D721Med (cell line): ENCODE results near the gene NELFB.

Experiments used
- DNase-seq: peaks from one replicate; pipeline ENCODE4 v3.0.0; 2011; ENCODE audit warnings: low spot score; ENCODE audit not compliant: insufficient read length
- FAIRE-seq: peaks from 2 replicates; lab custom pipeline; 2011; peaks lifted over from hg19 to GRCh38; lab: Jason Lieb, UNC
- TF ChIP-seq, protein P1 (sequence below): IDR thresholded peaks from 2 replicates; pipeline ENCODE4 v1.5.1; 2012; ENCODE audit warnings: mild to moderate bottlenecking, control low read depth; ENCODE audit not compliant: insufficient read depth; ENCODE audit errors: missing control alignments

The NELFB gene

GRCh38 chr9:137215196-137215986 is 39.7 kb upstream of the NELFB start:
- FAIRE-seq, result no peak
- TF ChIP-seq, protein P1, sequence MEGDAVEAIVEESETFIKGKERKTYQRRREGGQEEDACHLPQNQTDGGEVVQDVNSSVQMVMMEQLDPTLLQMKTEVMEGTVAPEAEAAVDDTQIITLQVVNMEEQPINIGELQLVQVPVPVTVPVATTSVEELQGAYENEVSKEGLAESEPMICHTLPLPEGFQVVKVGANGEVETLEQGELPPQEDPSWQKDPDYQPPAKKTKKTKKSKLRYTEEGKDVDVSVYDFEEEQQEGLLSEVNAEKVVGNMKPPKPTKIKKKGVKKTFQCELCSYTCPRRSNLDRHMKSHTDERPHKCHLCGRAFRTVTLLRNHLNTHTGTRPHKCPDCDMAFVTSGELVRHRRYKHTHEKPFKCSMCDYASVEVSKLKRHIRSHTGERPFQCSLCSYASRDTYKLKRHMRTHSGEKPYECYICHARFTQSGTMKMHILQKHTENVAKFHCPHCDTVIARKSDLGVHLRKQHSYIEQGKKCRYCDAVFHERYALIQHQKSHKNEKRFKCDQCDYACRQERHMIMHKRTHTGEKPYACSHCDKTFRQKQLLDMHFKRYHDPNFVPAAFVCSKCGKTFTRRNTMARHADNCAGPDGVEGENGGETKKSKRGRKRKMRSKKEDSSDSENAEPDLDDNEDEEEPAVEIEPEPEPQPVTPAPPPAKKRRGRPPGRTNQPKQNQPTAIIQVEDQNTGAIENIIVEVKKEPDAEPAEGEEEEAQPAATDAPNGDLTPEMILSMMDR, result no peak
- DNase-seq, result no peak

DNA sequence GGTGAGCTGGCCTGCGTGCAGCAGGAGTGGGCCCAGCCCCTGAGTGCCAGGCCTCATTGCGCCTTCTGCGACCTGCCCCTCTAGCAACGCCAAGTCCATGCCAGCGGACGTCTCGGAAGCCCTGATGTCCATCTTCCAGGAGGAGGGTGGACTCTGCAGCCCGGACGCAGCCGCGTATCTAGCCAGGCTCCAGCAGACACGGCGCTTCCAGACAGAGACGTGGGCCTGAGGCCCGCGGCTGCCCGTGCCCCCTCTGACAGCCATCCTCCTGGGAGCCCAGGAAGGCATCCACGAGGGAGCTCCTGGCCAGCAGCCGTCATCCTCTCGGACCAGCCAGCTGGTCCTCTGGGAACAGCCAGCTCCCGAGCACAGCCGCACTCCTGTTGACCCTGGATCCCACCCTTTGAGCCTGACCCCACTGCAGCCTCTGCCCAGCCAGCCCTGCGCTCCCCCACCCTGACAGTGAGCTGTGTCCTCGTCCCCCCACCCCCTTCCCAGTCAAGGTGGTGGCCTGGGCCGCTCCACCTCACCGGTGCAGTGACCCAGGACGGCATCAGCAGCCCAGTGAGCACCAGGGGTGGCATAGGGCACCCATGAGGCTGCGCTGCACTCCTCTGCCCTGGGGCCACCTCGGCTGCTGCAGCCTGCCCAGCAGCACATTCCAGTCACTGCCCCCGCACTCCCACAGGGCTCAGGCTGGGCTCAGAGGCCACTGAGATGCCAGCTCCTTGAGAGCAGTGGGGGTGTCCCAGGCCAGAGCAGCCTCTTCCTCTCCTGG is 38.8 kb upstream of the NELFB start:
- DNase-seq (no peak), FAIRE-seq (no peak)
- TF ChIP-seq, protein P1, result no peak

GRCh38 chr9:137217276-137218211 is 37.6 kb upstream of the NELFB start:
- DNase-seq (no peak), FAIRE-seq (no peak)
- TF ChIP-seq, protein P1, result no peak

GRCh38 chr9:137218212-137218753 is 36.8 kb upstream of the NELFB start:
- FAIRE-seq (no peak), DNase-seq (no peak)
- TF ChIP-seq, protein P1, result no peak

- DNase-seq (no peak), FAIRE-seq (no peak)
- TF ChIP-seq, protein P1, result no peak
Measured at GRCh38 chr9:137218754-137219271, 36.3 kb upstream of the NELFB start.

DNA sequence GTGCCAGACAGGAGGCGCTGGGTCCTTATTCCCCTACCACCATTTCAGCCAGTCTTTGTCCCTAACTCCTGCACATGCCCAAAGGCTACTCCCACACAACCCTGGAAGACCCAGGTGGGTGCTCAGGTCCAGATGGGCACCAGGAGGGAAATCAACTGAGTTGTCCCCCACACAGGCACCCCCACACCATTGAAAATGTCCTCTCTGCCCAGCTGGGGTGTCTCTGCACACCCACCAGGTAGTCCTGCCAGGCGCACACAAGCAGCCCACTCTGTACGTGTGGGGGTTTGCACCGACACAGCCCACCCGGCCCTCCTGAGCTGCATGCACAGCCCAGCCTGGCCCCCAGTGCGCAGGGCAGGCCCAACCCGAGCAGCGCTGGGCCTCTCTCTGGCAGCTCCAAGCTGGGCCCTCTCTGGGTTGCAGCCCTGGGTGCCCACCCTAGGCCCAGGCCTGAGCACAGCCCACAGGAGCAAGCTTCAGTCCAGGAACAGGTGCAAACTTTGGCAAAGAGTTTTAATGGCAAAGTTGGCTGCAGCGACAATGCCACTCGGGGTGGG is 35.3 kb upstream of the NELFB start:
- TF ChIP-seq, protein P1, result no peak
- FAIRE-seq (no peak), DNase-seq (no peak)
